Activated CD8-positive, alpha-beta memory T cell treated with anti-CD3 and anti-CD28 coated beads for 4 hours (primary cell): ENCODE results near the gene C4orf50.

Experiments
- DNase-seq, 2 donors: peaks; one replicate each; pipeline ENCODE4 v3.0.0-alpha.2; 2020; ENCODE audit warnings: low read depth in 2 of 2

The C4orf50 gene

GRCh38 chr4:6018331-6018730 is at the start of gene C4orf50:
C4orf50 (minus strand) TSS chr4:6018431.
- no peak for DNase-seq

DNA sequence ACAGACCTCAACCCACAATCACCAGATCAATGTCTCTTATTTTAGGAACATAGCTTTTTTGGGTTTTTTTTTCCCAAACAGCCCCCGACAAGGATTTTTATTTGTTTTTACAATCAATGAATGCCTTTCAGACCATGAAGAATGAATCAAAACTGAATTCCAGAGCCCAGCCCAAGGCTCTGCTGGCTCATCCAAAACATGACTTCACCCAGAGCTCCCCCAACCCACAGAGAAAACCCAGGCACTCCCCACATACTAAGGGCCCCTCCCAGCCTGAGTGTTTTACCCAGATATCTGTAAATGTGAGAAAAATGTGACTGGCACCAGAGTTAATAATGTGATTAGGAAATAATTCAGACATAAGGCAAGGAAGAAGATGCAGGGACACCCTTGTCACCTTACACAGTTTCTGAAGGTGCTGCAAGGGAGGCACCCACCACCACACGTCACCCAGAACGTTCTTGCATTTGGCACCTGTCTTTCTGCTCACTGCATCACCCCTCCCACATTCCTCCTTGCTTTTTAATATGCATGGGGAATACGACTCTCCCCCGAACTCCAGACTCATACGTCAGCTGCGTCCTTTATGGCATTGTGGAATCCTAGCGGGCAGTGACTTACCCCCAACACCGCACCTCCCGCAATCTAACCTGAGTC is 47.8 kb upstream of the C4orf50 start:
- no peak for DNase-seq

DNA sequence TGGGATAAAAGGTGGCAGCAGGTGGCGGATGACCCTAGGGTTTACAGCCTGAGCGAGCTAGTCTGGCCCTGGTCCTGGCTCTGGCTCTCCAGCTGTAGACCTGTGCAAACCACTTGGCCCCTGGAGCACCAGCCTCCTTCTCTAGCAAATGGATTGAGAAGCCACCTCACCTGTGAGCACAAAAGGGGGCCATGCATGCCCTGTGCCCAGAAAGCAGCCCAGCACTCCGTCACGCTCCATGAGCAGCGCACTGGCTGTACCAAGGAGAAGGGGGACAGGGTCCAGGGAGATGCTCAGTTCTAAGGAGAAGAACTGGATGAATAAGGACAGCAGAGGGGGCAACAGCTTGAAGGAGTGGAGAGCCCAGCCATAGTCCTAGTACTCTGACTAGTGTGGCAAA is 46.9 kb upstream of the C4orf50 start:
- no peak for DNase-seq

GRCh38 chr4:6064383-6064782 is 46.2 kb upstream of the C4orf50 start:
- DNase-seq, result no peak

GRCh38 chr4:6063684-6064083 is 45.5 kb upstream of the C4orf50 start:
- no peak for DNase-seq

GRCh38 chr4:6062133-6062532 is 43.9 kb upstream of the C4orf50 start:
- no peak for DNase-seq

DNA sequence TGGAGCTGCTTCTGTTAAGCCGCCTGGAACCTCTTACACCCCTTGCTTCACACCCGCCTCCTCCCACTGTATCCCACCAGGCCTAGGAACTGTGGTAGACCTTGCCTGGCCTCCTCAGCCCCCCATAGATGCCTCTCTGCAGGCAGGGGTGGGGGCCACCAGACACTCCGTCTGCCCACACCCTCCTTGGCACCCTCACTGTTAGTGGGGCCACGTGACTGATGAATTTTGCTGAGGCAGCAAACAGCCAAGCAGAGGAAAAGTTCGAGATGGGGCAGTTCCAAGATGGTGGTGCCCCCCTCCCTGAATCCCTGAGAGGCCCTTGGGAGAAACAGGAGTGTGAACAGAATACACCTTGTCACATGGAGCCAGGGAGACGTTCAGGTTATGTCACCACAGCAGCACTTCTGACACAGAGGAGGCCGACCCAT is 41.2 kb upstream of the C4orf50 start:
- no peak for DNase-seq

GRCh38 chr4:6058531-6059374 is 40.5 kb upstream of the C4orf50 start:
- no peak for DNase-seq

DNA sequence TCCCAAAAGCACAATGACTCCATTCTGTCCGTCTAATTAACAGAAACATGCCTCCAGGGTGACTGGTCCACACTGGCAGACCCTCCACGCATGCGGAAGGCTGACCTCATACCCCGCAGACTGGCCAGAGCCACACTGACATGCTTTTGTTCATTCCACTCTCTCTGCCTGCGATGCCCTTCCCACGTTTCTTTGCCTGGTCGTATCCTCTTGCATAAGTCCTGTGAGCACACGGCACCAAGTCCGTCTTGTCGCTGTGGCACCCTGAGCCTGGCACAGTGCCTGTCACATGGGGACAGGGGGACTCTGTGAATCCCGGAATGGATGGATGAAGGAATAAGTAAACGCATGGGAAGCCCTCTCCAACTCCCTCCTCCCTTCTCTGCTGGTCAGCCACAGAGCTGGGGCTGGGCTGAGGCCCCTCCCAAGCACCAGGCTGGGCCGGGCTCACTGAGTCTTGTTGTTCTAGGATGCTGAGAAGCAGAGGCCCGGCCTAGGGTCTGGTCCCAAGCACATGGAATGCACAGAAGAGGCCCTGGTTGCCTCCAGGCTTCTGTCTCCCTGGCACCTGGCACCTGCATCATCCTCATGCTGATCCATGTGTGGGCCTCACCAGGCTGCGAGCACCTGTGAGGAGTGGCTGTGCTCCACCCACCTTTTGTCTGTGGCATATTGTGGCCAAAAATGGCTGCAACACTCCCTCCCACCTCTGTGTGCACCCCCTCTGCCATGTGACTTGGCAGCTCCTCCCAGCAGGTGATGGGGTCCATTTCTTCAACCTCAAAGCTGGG is 38.9 kb upstream of the C4orf50 start:
- no peak for DNase-seq

- no peak for DNase-seq
Observed at GRCh38 chr4:6055436-6055835, 37.2 kb upstream of the C4orf50 start.

GRCh38 chr4:6055030-6055429 is 36.8 kb upstream of the C4orf50 start:
- DNase-seq, result no peak

- DNase-seq, result no peak
Observed at GRCh38 chr4:6054162-6054922, 36.1 kb upstream of the C4orf50 start.

GRCh38 chr4:6052679-6053078 is 34.4 kb upstream of the C4orf50 start:
- no peak for DNase-seq

DNA sequence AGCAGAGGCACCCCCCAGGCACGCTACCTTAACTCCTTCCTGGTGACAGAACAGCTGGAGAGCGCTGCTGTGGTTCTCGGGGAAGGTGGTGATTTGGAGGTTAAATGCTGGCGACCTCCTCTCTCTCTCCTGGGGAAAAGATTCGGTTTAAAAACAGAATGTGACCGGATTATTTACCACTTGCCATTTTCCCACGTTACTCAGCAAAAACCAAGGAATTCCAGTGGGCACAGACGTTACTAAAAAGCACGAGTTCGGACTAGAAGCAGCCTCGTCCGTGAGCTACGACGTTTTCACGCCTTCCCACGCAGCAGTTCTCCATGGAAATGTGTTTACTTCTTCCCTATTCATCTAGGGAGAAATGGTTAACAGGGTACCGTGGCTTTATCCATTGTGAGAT is 32.3 kb upstream of the C4orf50 start:
- no peak for DNase-seq

GRCh38 chr4:6049985-6050384 is 31.8 kb upstream of the C4orf50 start:
- DNase-seq, result no peak

- no peak for DNase-seq
Observed at GRCh38 chr4:6049278-6049677, 31.0 kb upstream of the C4orf50 start.

DNA sequence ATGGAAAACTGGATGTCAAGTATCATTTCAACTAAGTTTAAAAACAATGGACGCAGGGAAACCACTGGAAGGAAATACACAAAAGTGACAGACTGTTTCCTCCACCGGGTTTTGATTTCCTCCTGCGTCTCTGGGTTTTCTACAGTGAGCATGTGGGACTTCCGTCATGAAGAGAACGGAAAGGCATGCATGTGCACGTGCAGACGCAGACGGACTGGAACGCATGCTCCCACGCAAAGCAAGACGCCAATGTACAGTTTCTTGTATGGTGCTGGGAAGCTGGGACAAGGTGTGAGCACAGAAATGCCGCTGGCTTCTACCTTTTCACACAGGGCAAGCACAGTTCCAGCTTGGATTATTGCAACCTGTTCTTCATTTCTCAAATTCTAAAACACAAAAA is 30.3 kb upstream of the C4orf50 start:
- no peak for DNase-seq

- DNase-seq, result no peak
Observed at GRCh38 chr4:6047130-6047673, 29.0 kb upstream of the C4orf50 start.

GRCh38 chr4:6046526-6047129 is 28.4 kb upstream of the C4orf50 start:
- no peak for DNase-seq

DNA sequence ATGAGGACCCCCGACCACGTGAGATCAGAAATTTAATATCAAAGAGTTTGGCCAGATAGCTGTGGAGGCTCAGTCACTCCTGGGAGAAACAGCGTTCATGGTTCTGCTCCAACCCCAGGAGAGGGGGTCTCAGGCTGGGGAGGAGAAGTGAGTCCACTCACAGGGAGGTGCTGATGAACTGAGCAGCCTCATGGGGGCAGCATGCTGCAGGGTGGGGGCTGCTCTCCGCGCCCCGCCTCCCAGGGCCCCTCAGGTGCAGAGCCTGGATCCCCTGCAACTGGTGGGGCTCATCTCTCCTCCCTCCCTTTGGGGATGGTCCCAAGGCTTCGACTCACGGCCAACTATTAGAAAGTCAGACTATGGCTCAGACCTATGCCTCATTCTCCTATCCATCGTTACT is 26.6 kb upstream of the C4orf50 start:
- no peak for DNase-seq

DNA sequence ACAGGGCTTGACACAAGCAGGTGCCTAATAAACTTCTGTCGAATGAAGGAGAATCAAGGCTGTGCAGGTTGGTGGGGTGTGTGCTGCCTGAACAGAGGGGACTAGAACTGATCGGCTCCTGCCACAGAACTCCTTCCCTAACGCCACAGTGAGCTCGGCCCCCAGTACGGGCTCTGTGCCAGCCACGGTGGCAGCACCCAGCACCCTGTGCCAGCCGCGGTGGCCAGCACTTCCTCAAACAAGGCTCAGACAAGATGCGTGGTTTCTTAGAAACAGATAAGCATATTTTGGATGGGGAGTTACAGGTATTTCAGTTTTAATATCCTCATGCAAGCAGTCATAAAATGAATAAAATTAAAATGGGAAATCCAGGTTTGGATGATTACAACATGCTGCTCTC is 26.0 kb upstream of the C4orf50 start:
- DNase-seq, result no peak
